Activated CD4-positive, alpha-beta T cell treated with anti-CD3 and anti-CD28 coated beads for 24 hours (primary cell): ENCODE measurements around the gene PCGF2.
"Not testable (repeated sequence)": the region's sequence is repeated elsewhere in the genome, so short reads cannot be mapped to it uniquely, and the experiment has no call there.

Source experiments
- DNase-seq, 2 donors: peaks; one replicate each; pipeline ENCODE4 v3.0.0-alpha.2; 2020; ENCODE audit warnings: low read depth in 2 of 2

The PCGF2 gene

DNA sequence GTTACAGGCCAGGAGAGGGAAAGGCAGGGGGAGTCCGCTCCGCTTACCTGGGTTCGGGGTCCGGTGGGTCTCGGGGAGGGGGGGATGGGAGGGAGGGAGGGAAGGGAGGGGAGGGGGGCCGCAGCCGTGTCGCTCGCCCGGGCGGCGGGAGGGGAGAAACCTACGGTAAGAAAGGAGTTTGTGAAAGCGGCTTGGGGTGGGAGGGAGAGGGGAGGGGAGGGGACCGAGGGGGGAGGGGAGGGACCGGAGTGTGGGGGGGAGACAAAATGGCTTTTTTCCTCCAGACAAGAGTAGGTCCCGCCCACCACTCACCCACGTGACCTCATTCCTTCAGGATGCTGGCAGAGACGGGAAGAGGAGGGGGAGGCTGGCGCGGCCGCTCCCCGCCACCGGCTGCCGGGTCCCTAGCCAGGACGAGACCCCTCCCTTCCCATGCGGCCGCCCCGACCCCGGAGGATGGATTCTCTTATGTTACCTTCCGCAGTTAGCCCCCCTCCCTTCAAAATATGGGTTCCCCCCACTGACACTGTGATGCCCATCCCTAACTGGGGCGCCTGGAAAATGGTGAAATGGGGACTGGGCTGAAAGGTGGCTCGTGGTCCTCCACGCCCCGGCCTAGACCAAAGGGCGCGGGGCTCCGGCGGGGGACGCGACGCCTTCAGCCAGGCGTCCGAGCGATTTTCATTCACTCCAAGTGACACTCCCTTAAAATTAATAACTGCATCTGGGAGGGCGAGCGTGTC is at the start of gene PCGF2:
Gene PCGF2 (minus strand): TSS at position 188 of the 743 bp plus-strand sequence. CDS start 7,934 bp downstream, outside the sequence.
- no peak for DNase-seq

DNA sequence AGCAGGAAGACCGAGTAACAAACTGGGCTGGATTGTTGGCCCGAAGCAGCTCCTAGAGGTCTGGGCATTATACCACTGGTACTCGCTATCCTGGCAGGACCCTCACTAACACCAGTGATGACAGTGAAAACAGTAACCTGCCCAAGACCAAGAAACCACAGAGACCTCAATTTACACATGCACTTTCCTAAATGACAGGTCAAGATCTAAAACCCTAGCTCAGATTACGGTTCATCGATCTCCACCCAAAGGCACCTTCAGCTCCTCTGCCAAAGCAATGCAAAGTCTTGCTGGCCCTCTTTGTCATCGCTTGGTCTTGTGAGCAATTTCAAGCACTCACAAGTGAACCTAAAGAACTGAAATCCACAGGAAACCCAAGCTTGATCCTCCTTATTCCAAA is 49.7 kb upstream of the PCGF2 start:
- no peak for DNase-seq

DNA sequence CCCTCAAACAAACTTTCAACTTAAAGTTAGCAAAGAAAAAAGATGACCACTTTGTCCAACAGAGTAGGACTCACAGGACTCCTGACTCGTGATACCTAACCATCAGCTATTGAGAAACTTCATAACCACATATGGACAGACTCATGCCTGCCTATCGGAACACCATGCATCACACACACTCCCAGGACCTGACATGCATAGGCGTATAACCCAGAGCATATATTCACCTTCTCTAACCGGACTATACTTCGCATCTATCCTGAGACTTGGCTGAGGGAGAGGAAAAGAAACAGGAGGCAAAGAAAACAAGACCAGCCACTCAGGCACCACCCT is 49.0 kb upstream of the PCGF2 start:
- DNase-seq, result no peak

DNA sequence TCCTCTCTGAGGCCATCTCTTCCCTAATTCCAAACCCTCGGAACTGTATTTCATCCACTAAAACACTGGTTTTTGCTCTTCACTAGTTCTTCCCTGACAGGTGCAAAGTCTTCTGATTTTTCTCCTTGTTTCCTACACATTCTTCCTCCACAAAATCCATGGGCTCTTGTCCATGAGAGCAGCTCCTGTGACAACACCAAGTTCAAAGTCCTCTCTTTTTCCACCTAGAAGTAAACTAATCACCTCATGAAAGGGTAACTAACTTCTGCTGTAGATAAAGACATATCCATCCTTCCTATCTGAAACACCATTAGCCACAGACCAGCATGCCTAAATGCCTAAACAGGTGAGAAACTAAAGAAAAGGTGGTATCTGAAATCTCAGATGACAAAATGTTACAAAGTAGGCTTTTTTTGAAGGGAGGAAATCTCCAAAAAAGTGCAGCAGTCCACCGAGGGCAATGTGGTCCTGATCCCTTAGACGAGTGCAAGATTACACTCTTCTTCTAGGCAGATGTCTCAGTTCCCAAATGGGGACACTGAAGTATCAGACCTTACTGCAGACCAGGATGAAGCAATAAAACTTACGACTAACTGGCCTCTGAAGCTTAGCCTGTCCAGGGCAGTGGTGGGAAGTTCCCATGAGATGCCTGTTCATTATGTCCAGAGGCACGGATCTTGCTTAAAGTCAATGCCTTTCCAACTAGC is 48.5 kb upstream of the PCGF2 start:
- no peak for DNase-seq

DNA sequence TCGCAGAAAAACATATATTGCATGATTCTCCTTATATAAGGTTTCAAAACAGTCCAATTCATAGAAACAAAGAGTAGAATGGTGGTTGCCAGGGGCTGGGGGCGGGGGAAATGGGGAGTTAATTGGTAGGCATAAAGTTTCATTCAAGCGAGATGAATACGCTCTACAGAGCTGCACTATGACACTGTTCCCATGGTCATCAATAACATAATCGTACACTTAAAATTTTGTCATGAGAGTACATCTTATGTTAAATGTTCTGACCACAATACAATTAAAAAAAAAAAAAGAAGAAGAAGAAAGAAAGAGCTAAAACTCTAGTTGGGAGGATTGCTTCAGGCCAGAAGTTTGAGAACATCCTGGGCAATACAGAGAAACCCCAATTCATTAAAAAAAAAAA is 46.1 kb upstream of the PCGF2 start:
- no peak for DNase-seq

DNA sequence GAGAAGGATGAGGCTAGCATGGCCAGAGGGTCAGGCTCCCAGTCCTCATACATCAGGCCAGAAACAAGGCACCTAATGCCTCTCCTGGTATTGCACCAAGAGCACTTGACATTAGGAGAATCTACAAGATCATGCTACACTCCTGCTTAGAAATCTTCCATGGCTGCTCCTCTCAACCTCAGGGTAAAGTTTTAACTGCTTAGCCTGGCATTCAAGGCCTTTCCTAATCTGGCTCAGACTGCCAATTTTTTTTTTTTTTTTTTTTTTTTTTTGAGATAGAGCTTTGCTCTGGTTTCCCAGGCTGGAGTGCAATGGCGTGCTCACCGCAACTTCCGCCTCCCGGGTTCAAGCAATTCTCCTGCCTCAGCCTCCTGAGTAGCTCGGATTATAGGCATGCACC is 43.0 kb upstream of the PCGF2 start:
- DNase-seq, result no peak

DNA sequence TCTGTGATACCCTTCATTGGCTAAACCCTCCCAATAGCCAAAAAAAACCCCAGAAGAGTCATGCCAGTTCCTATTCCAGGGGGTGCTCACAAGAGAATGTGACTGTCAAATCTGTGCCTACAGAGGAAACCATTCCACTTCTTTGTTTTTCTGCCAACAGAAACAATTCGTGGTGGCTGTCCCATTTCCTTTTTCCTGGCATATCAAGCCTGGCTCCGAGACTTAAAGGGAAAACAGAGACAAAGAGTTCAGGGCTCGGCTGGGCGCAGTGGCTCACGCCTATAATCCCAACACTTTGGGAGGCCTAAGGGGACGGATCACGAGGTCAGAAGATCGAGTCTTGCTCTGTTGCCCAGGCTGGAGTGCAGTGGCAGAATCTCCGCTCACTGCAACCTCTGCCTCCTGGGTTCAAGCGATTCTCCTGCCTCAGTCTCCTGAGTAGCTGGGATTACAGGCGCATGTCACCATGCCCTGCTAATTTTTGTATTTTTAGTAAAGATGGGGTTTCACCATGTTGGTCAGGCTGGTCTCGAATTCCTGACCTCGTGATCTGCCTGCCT is 42.1 kb upstream of the PCGF2 start:
- DNase-seq, result not testable (repeated sequence)

DNA sequence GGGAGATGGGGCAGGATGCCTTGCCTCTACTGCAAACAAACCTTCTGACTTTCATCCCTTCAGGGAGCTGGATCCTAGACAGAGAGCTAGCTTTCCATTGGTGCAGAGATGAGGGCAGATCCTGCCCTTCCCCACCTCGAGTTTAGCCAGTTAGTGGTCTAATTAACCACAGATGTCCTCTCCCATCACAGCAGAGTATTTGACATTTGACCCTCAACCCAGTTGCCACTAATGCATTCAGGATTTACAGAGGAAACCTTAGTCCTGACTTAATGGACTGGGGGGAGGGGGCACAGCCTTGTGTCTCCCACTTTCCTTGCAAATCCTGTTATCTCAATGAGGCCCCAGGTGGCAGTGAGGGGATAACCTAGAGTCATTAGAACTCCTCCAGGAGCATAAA is 41.0 kb upstream of the PCGF2 start:
- no peak for DNase-seq

DNA sequence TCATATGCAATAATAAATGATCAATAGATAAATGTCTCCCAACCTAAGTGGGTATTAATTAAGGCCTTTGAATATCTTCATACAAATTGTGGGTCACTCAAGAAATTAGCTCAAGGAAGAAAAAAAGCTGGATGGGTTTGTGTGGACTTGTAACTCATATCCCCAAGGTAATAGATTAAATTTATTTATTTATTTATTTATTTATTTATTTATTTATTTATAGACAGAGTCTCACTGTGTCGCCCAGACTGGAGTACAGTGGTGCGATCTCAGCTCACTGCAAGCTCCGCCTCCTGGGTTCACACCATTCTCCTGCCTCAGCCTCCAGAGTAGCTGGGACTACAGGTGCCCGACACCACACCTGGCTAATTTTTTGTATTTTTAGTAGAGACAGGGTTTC is 39.9 kb upstream of the PCGF2 start:
- DNase-seq, result not testable (repeated sequence)

DNA sequence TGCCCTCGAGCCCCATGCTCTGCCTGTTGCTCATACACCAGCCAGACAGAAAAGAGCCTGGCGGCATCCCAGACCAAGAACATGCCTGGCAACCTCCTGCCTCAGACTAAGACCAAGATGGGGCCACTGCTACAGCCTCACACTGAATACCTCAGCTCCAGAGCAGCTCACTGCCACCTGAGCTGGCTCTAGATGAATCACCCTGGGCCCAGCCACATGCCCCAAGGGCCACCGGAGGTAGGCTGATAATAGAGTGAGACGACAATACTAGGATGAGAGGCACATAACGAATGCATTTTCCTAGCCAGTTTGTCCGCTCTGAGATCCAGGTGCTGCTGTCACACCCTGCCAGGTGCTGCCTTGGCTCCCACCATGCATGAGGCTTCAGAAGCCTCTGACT is 38.2 kb upstream of the PCGF2 start:
- no peak for DNase-seq

DNA sequence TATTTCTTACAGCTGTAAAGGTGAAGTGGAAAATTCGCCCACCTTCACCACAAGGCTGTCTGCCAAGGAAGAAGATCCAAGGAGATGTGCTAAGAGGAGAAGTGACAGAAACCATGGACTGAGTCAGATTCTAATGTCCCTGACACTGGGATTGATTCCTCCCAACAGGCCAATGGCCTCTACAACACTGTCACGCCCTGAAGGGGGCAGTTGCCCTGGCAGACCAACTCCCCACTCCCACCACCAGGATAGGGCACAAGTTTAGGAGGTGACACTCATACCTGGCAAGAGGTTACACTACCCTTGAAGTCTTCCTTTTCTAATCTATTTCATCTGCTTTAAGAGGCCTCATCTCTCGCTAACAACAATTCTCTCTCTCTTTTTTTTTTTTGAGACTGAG is 35.1 kb upstream of the PCGF2 start:
- no peak for DNase-seq

DNA sequence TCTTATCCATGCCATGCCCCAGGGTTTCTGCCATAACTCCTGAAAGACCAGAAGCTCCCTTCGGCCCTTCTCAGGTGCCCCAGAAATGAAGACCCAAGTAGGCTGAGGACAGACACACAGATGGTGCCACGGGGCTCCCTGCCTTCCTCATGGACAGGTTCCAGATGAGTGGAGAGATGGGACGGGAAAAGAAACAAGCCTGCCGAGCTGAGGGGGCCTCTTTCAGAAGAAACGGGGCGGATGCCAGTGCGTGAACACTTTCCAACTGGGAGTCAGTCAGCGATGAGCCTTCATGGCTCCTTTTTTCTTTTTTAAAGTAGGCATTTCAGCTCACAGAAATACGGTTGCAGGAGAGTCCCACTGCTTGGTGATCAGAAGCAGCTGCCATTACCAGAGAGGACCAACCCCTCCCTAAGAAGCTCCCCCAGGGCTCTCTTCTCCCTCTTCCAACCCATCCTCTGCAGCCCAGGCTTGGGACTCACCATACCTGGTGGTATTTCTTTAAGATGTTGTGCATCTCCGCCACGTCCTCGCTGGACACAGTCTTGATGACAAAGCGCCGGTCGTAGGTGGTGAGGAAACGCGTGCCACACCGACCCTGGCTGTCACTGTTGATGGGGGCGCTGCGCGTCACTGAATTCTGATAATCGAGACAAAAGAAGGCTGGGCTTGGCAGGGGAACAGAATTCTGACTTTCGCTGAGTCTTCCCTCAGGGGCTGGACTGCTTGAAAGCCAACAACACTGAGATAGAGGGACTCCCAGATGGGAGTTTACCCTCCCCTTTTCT is 32.0 kb upstream of the PCGF2 start:
- DNase-seq, result no peak

DNA sequence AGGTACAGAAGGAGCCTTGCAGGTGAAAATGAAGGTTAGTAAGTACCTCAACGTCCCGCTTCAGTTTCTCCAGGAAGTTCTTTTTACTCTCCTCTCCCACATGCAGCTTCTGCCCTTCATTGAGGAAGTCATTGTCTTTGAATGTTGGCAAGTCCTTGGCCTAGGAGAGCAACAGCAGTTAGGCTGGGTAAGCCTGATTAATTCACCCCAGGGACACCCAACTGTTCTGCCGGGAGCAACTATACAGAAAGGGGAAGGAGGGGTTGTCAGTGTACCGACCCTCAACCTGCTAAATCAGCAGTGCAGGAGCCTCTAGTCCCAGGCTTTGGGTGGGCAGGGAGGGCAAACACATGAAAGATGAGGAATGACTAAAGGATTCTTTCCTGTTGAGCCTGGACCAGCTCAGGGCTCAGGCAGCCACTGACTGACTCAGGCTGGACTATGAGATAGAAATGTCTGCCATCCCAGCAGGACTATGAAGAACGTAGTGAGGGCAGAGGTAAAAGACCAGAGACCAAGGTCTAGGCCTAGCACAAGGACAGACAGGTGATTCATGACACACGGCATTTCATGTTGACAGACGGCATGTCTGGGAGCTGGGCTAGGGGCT is 29.6 kb upstream of the PCGF2 start:
- no peak for DNase-seq

DNA sequence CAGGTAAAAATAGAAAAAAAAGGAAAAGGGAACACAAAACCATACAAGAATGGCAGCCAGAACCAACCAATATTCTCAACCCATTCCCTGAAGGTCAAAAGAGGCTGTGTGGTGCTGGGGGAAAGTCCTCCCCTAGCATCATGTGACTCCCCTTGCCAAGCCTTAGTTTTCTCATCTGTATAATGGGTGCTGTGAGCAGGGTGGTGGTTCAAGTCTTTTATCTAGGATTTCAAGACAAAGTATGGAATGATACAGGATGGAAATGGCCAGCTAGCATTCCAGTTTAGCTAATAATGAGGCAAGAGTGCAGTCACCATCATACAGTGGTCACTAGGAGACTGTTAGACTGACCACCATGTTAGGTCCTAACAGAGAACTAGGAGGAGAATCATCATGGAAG is 25.1 kb upstream of the PCGF2 start:
- no peak for DNase-seq

DNA sequence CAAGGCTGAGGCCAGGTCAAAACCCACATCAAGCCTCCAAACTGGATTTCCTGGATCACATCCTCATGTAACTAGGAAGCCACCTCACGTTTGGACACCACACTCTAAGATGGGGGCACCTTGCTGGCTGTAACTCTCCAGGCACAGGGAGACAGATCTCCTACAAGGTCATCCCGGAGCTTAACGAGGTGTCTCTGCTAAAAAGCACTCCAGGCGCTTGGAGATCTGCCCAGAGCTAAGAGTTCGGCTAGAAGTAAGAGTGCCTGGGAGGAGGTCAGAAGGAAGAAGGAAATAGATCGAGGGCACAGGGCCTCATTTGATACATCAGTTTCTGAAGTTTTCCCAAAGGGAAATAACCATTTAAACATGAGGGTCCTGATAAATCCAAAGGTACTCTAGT is 20.3 kb upstream of the PCGF2 start:
- no peak for DNase-seq

DNA sequence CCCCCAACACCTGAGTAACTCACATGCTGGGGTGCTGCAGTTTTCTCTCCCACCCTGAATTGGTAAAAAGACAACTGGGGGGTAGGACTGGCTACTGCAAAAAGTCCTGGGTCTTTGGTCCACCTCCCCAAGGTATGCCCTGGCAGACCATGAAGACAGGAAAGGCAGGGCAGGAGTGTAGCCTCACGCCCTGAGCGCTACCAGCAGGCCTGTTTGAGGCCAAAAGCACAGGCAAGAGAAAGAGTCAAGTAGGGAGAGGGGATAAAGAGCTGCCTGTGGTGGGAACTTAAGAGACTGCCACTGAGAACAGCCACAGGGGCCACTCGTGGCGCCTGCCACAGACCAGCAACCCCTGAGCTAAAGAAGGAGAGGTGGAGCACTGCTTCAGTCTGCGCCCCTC is 18.2 kb upstream of the PCGF2 start:
- DNase-seq, result no peak

DNA sequence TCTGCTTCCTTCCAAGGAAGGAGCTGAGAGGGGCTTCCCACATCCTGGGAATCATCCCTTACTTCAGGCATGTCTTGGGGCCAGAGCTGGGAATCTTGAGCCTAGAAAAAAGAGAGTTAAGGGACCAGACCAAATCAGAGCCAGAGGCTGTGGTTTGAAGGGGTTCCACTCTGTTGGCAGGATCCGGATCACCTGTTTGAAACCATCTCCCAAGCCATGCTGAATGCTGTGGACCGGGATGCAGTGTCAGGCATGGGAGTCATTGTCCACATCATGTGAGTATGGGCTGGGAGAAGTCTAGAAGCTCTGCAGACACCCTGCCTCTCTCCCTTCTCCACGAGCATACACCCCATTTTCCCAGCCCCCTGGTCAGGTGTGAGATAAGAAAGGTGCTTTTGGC is 14.1 kb upstream of the PCGF2 start:
- no peak for DNase-seq

DNA sequence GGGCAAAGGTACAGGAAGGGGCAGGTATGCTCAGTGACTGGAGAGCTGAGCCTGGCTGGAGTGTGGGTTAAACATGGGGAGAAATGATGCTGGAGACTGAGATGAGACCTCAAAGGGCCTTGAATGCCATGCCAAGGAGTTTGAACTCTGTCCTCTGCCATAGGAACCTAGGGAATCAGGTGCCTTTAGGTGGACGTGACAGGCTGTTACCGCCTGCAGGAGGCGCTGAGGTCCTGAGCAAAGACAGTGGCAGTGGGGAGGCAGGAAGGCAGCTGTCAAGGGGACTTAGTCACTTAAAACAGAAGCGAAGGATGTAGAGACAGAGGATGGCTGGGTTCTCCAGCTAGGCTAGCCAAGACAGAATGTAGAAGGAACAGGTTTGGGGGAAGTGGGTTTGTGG is 13.5 kb upstream of the PCGF2 start:
- no peak for DNase-seq

DNA sequence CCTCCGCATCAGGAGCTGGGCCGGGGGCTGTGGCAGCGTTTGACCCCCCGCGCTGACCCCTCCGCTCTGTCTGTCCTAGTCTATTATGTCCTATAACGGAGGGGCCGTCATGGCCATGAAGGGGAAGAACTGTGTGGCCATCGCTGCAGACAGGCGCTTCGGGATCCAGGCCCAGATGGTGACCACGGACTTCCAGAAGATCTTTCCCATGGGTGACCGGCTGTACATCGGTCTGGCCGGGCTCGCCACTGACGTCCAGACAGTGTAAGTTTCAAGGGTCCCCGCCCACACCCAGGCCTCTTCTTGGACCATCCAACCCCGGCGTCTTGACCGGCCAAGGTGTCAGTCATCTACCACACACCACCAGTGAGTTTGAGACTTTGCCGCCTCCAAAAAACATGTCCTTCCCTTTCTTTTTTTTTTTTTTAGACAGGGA is 5.0 kb upstream of the PCGF2 start:
- no peak for DNase-seq

DNA sequence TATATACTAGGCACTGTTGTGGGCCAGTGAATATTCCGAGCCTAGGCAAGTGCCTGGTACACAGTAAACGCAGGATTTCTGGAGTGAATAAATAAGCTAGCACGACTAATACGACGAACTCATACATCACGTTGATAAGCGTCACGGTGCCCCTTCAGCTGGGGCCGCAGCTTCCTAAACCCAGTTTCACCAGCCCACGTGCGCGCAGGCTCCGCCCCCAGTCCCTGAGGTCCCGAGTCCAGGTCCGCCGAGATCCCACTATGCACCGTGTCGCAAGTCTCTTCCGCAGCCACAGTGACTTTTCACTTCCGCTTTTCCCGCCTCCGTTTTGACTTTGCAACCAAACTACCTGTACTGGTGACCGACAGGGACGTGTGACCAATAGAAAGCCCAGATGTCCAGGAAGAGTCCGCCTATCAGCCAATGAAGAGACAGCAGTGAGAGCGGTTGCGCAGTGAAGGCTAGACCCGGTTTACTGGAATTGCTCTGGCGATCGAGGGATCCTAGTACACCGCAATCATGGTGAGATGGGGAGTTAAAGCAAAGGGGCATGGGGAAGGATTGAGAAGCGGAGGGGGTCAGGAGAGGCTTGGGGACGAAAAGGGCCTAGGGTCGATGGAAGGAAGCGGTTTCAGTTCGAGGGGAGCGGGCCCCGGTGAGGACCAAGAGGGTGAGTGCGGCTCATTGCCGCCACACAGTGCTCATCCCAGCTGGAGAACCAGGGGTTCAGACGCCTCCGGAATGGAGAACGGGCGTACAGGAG is 4.4 kb upstream of the PCGF2 start, which contains the start of gene PSMB3:
Gene PSMB3 (plus strand): TSS at position 434 of the 763 bp plus-strand sequence. CDS start 86 bp downstream, at position 520.
- peak; percentile 95 to 96 for DNase-seq

DNA sequence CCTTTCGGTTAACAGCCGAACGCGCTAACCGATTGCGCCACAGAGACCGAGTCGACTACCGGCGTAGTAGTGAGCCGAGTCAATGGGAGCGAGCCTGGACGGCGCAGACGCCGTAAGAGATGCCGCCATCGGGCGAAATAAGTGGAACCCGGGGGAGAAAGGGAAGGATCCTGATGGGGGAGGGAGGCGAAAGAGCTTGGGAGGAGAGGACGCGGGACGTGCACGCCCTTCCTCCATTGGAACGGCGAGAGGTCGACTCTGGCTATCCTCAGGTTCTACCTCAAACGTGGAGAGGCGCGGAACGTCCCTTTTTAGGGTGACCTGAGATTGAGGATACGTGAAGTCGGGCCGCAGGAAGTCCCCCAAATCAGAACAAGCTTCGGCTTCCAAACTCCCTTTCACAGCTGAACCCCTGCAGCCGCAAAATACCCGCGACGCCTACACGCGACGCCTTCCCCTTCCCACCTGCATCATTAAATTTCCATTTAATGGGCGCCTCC is 3.7 kb upstream of the PCGF2 start:
- DNase-seq, result peak; percentile 80 to 84
